ENCODE data around the gene CRTAP. TPM values are rescaled to one million over a fixed set of nuclear protein-coding genes. Genes with fewer than 3 reads are reported as not detected.
A peak's percentile ranks its signal among the peaks of the same experiment; 100 is the strongest.

The CRTAP gene
- total and polyA plus RNA-seq, 2 of the 13 experiments (the other 11 are each of a cell fraction or from before 2014, with no cell fraction given), result 54.2 to 119 TPM

DNA sequence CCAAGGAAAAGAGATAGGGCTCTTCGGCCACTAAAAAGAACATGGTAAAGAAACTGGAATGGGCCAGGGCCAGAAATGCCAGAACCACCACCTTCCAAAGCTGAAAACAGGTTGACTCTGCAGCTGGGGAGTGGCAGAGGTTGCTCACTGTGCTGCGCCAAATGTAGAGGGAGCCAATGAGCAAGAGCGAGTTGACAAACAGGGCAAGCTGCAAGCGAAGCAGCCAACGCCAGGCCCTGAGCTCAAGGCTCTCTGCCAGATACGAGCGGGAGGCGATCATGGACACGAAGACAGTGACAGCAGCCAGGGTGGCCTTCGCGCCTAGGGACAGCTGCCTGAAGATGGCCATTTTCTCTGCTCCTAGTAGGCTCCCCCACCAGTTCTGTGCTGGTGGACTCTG is 20.0 kb upstream of the CRTAP start:
- ATAC-seq, result no peak
- POLR2A ChIA-PET, result no interaction called here
- 100% methylated on average over 5 of the region's 11 CpGs for WGBS (ENCODE audit: low lambda C conversion rate)
- intact Hi-C loops (cut with micrococcal nuclease; ENCODE audit: unreplicated experiment), result no loop called here
- Histone ChIP-seq H3K4me3 (replicated peaks in 1 of 3; ENCODE audit: insufficient read depth in 1 of 3, low read depth in 2 of 3, low read length in 3 of 3) (no peak overlapping the region), H3K9me3 (ENCODE audit: low read length) (no peaks in the 10 kb centered on the region), H3K4me1 (ENCODE audit: insufficient read depth, low read length) (peaks cover 22% of the 10 kb centered on the region), H3K27me3 (ENCODE audit: control insufficient read depth in 1 of 2, insufficient read depth in 2 of 2, low read length in 2 of 2) (no peaks in the 10 kb centered on the region; a peak in 1 of 5 replicates), H3K36me3 (replicated peaks in 1 of 2; ENCODE audit: control insufficient read depth in 1 of 2, insufficient read depth in 2 of 2, low read length in 2 of 2) (peaks cover 6 to 35% of the 10 kb centered on the region in 2 experiments; a peak in 4 of 5 replicates), H3K4me2 (ENCODE audit: low read depth, low read length) (no peak overlapping the region), H4K20me1 (ENCODE audit: insufficient read depth, low read length) (no peaks in the 10 kb centered on the region; the same call in 1 of the 2 replicates), H3K27ac (ENCODE audit: extremely low read length, insufficient read depth, low read length) (no peak overlapping the region), H3K9ac (ENCODE audit: insufficient read depth, low read depth, low read length) (no peak overlapping the region), H3K79me2 (ENCODE audit: insufficient read depth, low read length) (peaks cover 56% of the 10 kb centered on the region), H2AFZ (ENCODE audit: low read length) (no peak overlapping the region)
- no peak for FAIRE-seq
- TF ChIP-seq, protein P1, sequence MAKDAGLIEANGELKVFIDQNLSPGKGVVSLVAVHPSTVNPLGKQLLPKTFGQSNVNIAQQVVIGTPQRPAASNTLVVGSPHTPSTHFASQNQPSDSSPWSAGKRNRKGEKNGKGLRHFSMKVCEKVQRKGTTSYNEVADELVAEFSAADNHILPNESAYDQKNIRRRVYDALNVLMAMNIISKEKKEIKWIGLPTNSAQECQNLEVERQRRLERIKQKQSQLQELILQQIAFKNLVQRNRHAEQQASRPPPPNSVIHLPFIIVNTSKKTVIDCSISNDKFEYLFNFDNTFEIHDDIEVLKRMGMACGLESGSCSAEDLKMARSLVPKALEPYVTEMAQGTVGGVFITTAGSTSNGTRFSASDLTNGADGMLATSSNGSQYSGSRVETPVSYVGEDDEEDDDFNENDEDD (CRISPR knock-in tag; IDR thresholded peaks at IDR 0.05; ENCODE audit: borderline replicate concordance), result no peak
- TF ChIP-seq TSC22D2 (CRISPR knock-in tag; IDR thresholded peaks at IDR 0.05; ENCODE audit: borderline replicate concordance) (no peak), ZNF746 (CRISPR knock-in tag; IDR thresholded peaks at IDR 0.05) (no peak), POGZ (CRISPR knock-in tag; IDR thresholded peaks at IDR 0.05) (0 out of 2 replicates have a peak, but pooled peaks have one; percentile 18), ZFAT (CRISPR knock-in tag; conservative IDR thresholded peaks at IDR 0.05) (no peak), CHD2 (IDR thresholded peaks at IDR 0.05; ENCODE audit: low read depth, low read length) (no peak)
- TF ChIP-seq, protein P2, sequence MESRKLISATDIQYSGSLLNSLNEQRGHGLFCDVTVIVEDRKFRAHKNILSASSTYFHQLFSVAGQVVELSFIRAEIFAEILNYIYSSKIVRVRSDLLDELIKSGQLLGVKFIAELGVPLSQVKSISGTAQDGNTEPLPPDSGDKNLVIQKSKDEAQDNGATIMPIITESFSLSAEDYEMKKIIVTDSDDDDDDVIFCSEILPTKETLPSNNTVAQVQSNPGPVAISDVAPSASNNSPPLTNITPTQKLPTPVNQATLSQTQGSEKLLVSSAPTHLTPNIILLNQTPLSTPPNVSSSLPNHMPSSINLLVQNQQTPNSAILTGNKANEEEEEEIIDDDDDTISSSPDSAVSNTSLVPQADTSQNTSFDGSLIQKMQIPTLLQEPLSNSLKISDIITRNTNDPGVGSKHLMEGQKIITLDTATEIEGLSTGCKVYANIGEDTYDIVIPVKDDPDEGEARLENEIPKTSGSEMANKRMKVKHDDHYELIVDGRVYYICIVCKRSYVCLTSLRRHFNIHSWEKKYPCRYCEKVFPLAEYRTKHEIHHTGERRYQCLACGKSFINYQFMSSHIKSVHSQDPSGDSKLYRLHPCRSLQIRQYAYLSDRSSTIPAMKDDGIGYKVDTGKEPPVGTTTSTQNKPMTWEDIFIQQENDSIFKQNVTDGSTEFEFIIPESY (CRISPR knock-in tag; IDR thresholded peaks at IDR 0.05), result peak; percentile 99
- DNase-seq (ENCODE audit: low spot score), result no peak
- CTCF ChIA-PET (ENCODE audit: low intra/inter-chr PET ratio, low total read pairs), result no interaction called here
- in situ Hi-C loops (cut with HindIII; ENCODE audit: extremely low pct_ligation_motif_present, low pct_unique_long_range_greater_than_20kb), result loop anchor here (25.0 kb wide), 1 partner anchor 357 kb away; no protein-coding TSS in a partner anchor
- BruUV-seq (replicated peaks), result no TSS peak

Measured in HepG2 (cell line).